HepG2 (cell line): ENCODE measurements around the gene CPT1B. TPM values are rescaled to one million over a fixed set of nuclear protein-coding genes. Genes with fewer than 3 reads are reported as not detected.

Source experiments
- DRAP1 ChIP-seq: IDR thresholded peaks from 2 replicates; pipeline ENCODE4 v1.6.1; 2016; ENCODE audit warnings: missing genetic modification reagents, missing compliant biosample characterization
- FOXM1 ChIP-seq: sonication (generic); formaldehyde crosslinking; IDR thresholded peaks from 2 replicates; pipeline ENCODE4 v1.5.0; 2020; ENCODE audit warnings: missing genetic modification reagents
- FOXP4 ChIP-seq: sonication (generic); formaldehyde crosslinking; IDR thresholded peaks from 2 replicates; pipeline ENCODE4 v1.4.0; 2020; ENCODE audit warnings: missing genetic modification reagents
- HMGXB3 ChIP-seq: sonication (generic); formaldehyde crosslinking; IDR thresholded peaks from 2 replicates; pipeline ENCODE4 v1.4.0; 2020; ENCODE audit warnings: missing genetic modification reagents, borderline replicate concordance
- ISL2 ChIP-seq: sonication (generic); formaldehyde crosslinking; IDR thresholded peaks from 2 replicates; pipeline ENCODE4 v1.5.0; 2020; ENCODE audit warnings: missing genetic modification reagents
- NAIF1 ChIP-seq: sonication (generic); formaldehyde crosslinking; IDR thresholded peaks from 2 replicates; pipeline ENCODE4 v1.5.0; 2020; ENCODE audit warnings: mild to moderate bottlenecking, missing genetic modification reagents, borderline replicate concordance
- PAX8 ChIP-seq: sonication (generic); formaldehyde crosslinking; IDR thresholded peaks from 2 replicates; pipeline ENCODE4 v1.8.0; 2022; ENCODE audit warnings: mild to moderate bottlenecking, missing genetic modification reagents, borderline replicate concordance
- SRF ChIP-seq: IDR thresholded peaks from 2 replicates; pipeline ENCODE4 v1.6.1; 2011; ENCODE audit warnings: mild to moderate bottlenecking, low read depth, low read length, moderate library complexity
- U2AF1 ChIP-seq: fragments of 200-400 bp; formaldehyde crosslinking; optimal IDR thresholded peaks from 2 replicates; pipeline ENCODE3; 2017; ENCODE audit warnings: mild to moderate bottlenecking, low read depth, low read length
- ZBTB40 ChIP-seq, 2 experiments: fragments of 450-650 bp in 1 of 2; sonication (generic) in 1 of 2; formaldehyde crosslinking in 1 of 2; IDR thresholded peaks; 2 replicates each; pipeline versions ENCODE4 v1.6.1 to v1.8.0; 2016 to 2022; ENCODE audit warnings: antibody characterized with exemption in 1 of 2, mild to moderate bottlenecking in 1 of 2, missing genetic modification reagents in 1 of 2
- ZNF816 ChIP-seq: sonication (generic); formaldehyde crosslinking; IDR thresholded peaks from 2 replicates; pipeline ENCODE4 v1.8.0; 2022; ENCODE audit warnings: missing genetic modification reagents, mild to moderate bottlenecking, borderline replicate concordance
- polyA plus RNA-seq, 8 experiments: library from polyadenylated mRNA; depleted of rRNA in 3 of 8; stranded (reverse) in 7 of 8; unstranded in 1 of 8; fragments of >200 nt; fragmentation: Illumina TruSeq in 4 of 8; extraction: Trizol in 4 of 8; gene quantifications; 2 replicates each; pipeline versions ENCODE4 v1.2.1 to v1.2.3, GENCODE V29; 2011 to 2016; ENCODE audit warnings: low read depth in 4 of 8, missing spikeins in 1 of 8, mixed read lengths in 1 of 8; ENCODE audit not compliant: insufficient read depth in 1 of 8
- total RNA-seq, 5 experiments: library from RNA; depleted of rRNA; stranded (reverse); fragments of >200 nt; fragmentation: Illumina TruSeq; extraction: Trizol; gene quantifications; 2 replicates each; pipeline ENCODE4 v1.2.3, GENCODE V29; 2016; ENCODE audit warnings: low read depth in 1 of 5

CPT1B gene
- total and polyA plus RNA-seq, 2 of the 13 experiments (the other 11 are each of a cell fraction or from before 2014, with no cell fraction given), result 9.2 to 19.5 TPM

- no peak for TF ChIP-seq ZBTB40 (IDR thresholded peaks at IDR 0.05)
- 0 out of 2 replicates have a peak, but pooled peaks have one; percentile 35 for TF ChIP-seq ZBTB40 (CRISPR knock-in tag; IDR thresholded peaks at IDR 0.05)
- peak; percentile 12; the same call in 1 of the 2 replicates for TF ChIP-seq FOXP4
- TF ChIP-seq U2AF1, result no peak
- no peak for TF ChIP-seq ISL2 (CRISPR knock-in tag)
- TF ChIP-seq PAX8 (CRISPR knock-in tag), result no peak
- TF ChIP-seq FOXM1 (CRISPR knock-in tag), result no peak
- TF ChIP-seq ZNF816 (CRISPR knock-in tag), result no peak
- TF ChIP-seq DRAP1 (CRISPR knock-in tag), result peak; percentile 92
- TF ChIP-seq NAIF1 (CRISPR knock-in tag), result no peak
- no peak for TF ChIP-seq HMGXB3
- peak; percentile 15; the same call in 1 of the 2 replicates for TF ChIP-seq SRF
Measured at GRCh38 chr22:50562523-50563412, 15.5 kb downstream of the CPT1B start, which contains the start of gene SYCE3 (continued).
